ENCODE data around the gene MTIF3.
A peak's percentile ranks its signal among the peaks of the same experiment; 100 is the strongest.

The MTIF3 gene

GRCh38 chr13:27449936-27450828 lies at the start of gene MTIF3:
TSS of gene MTIF3 (minus strand) at chr13:27450564. CDS start at chr13:27440448, 10,116 bp downstream.
- peak; percentile 99 for DNase-seq

- DNase-seq, result no peak
These were observed 47.3 kb upstream of the MTIF3 start for GRCh38 chr13:27497563-27498230.

GRCh38 chr13:27496536-27497273 lies 46.3 kb upstream of the MTIF3 start:
- DNase-seq, result no peak

GRCh38 chr13:27496006-27496405 lies 45.6 kb upstream of the MTIF3 start:
- no peak for DNase-seq

- no peak for DNase-seq
These were observed 45.2 kb upstream of the MTIF3 start for GRCh38 chr13:27495551-27495950.

GRCh38 chr13:27493981-27494380 lies 43.6 kb upstream of the MTIF3 start:
- no peak for DNase-seq

- peak; percentile 41 for DNase-seq
These were observed 39.1 kb upstream of the MTIF3 start for GRCh38 chr13:27489456-27489855.

- no peak for DNase-seq
These were observed 37.4 kb upstream of the MTIF3 start for GRCh38 chr13:27487776-27488175.

GRCh38 chr13:27483421-27483820 lies 33.1 kb upstream of the MTIF3 start:
- no peak for DNase-seq

GRCh38 chr13:27482983-27483382 lies 32.6 kb upstream of the MTIF3 start:
- peak; percentile 64 for DNase-seq

GRCh38 chr13:27481766-27482165 lies 31.4 kb upstream of the MTIF3 start:
- DNase-seq, result peak; percentile 74

GRCh38 chr13:27476943-27477703 lies 26.8 kb upstream of the MTIF3 start:
- no peak for DNase-seq

GRCh38 chr13:27474751-27475268 lies 24.4 kb upstream of the MTIF3 start:
- no peak for DNase-seq

GRCh38 chr13:27472941-27473340 lies 22.6 kb upstream of the MTIF3 start:
- DNase-seq, result no peak

- DNase-seq, result no peak
These were observed 22.1 kb upstream of the MTIF3 start for GRCh38 chr13:27472441-27472840.

GRCh38 chr13:27470075-27470820 lies 19.9 kb upstream of the MTIF3 start:
- no peak for DNase-seq

- no peak for DNase-seq
These were observed 16.1 kb upstream of the MTIF3 start for GRCh38 chr13:27466513-27466912.

- DNase-seq, result no peak
These were observed 15.2 kb upstream of the MTIF3 start for GRCh38 chr13:27465611-27466010.

- no peak for DNase-seq
These were observed 13.1 kb upstream of the MTIF3 start for GRCh38 chr13:27463500-27463899.

GRCh38 chr13:27461940-27462584 lies 11.7 kb upstream of the MTIF3 start:
- no peak for DNase-seq

GRCh38 chr13:27455331-27455855 lies 5.0 kb upstream of the MTIF3 start:
- DNase-seq, result no peak

Data from NCI-H82 (cell line).